IMR-90 (cell line): ENCODE measurements around the gene SYTL4. TPM values are rescaled to one million over a fixed set of nuclear protein-coding genes. Genes with fewer than 3 reads are reported as not detected.

Source experiments
- ATAC-seq: fragments of 200-7000 bp; cut with Tn5 transposase; 2 replicates; pipeline ENCODE4 v1.9.1; 2020; ENCODE audit warnings: low read depth, mild to moderate bottlenecking, moderate library complexity
- BruUV-seq: library from RNA; stranded (reverse); fragments of 400-500 nt; replicated peaks from 2 replicates; lab custom pipeline; 2021; lab: Mats Ljungman, UMichigan
- CTCF ChIA-PET: fragments of 300-600 bp; formaldehyde crosslinking; extraction: SDS; loops from one replicate; lab custom pipeline; 2021; ENCODE audit warnings: antibody characterized with exemption; lab: Yijun Ruan, JAX
- POLR2A ChIA-PET: fragments of 300-600 bp; sonication (Branson Sonifier 250); formaldehyde crosslinking; loops from one replicate; lab custom pipeline; 2022; ENCODE audit warnings: antibody characterized with exemption; ENCODE audit not compliant: unreplicated experiment; lab: Charles Lee
- DNase-seq: peaks from one replicate; pipeline ENCODE4 v3.0.0; 2013
- H2AFZ ChIP-seq: replicated peaks from 2 replicates; pipeline ENCODE3; 2013; ENCODE audit warnings: low read length, mild to moderate bottlenecking; ENCODE audit not compliant: poor library complexity
- H2AK5ac ChIP-seq: 2 replicates; pipeline ENCODE4 v1.6.1; 2013; ENCODE audit warnings: low read depth, low read length, inconsistent platforms
- H2AK9ac ChIP-seq: replicated peaks from 2 replicates; pipeline ENCODE3; 2013; ENCODE audit warnings: mild to moderate bottlenecking, low read depth, low read length, moderate library complexity; ENCODE audit not compliant: poor library complexity
- H2BK120ac ChIP-seq: 2 replicates; pipeline ENCODE4 v1.6.1; 2013; ENCODE audit warnings: low read depth, low read length, inconsistent platforms
- H2BK15ac ChIP-seq: 3 replicates; pipeline ENCODE4 v1.6.1; 2013; ENCODE audit warnings: low read depth, low read length, inconsistent platforms
- H2BK20ac ChIP-seq: 2 replicates; pipeline ENCODE4 v1.6.1; 2013; ENCODE audit warnings: low read depth, mild to moderate bottlenecking, inconsistent platforms, low read length, moderate library complexity
- H2BK5ac ChIP-seq: 2 replicates; pipeline ENCODE4 v1.6.1; 2013; ENCODE audit warnings: mild to moderate bottlenecking, low read depth, low read length, inconsistent platforms; ENCODE audit not compliant: poor library complexity, severe bottlenecking
- H3K14ac ChIP-seq: replicated peaks from 2 replicates; pipeline ENCODE4 v1.6.1; 2013; ENCODE audit warnings: low read depth, low read length, inconsistent platforms
- H3K18ac ChIP-seq: 2 replicates; pipeline ENCODE4 v1.6.1; 2013; ENCODE audit warnings: low read depth, low read length, control low read depth
- H3K23ac ChIP-seq: 2 replicates; pipeline ENCODE4 v1.6.1; 2013; ENCODE audit warnings: low read depth, low read length, inconsistent platforms
- H3K27ac ChIP-seq: 2 replicates; pipeline ENCODE4 v1.5.1; 2013; ENCODE audit warnings: mild to moderate bottlenecking, control low read depth, low read length; ENCODE audit not compliant: insufficient read depth
- H3K27me3 ChIP-seq: 2 replicates; pipeline ENCODE4 v1.6.1; 2013; ENCODE audit warnings: low read length; ENCODE audit not compliant: control insufficient read depth, insufficient read depth
- H3K36me3 ChIP-seq: 2 replicates; pipeline ENCODE4 v1.6.1; 2013; ENCODE audit warnings: low read length, mixed read lengths; ENCODE audit not compliant: control insufficient read depth, insufficient read depth
- H3K4ac ChIP-seq: 2 replicates; pipeline ENCODE4 v1.6.1; 2013; ENCODE audit warnings: low read depth, low read length, inconsistent platforms
- H3K4me1 ChIP-seq: 2 replicates; pipeline ENCODE4 v1.6.1; 2013; ENCODE audit warnings: low read length, mixed read lengths; ENCODE audit not compliant: control insufficient read depth, insufficient read depth
- H3K4me2 ChIP-seq: 2 replicates; pipeline ENCODE4 v1.6.1; 2013; ENCODE audit warnings: low read depth, mild to moderate bottlenecking, control low read depth, low read length, moderate library complexity
- H3K4me3 ChIP-seq: 2 replicates; pipeline ENCODE4 v1.5.1; 2013; ENCODE audit warnings: low read depth, mild to moderate bottlenecking, control low read depth, low read length, moderate library complexity; ENCODE audit not compliant: insufficient read depth
- H3K56ac ChIP-seq: 2 replicates; pipeline ENCODE4 v1.6.1; 2013; ENCODE audit warnings: low read length, inconsistent platforms; ENCODE audit not compliant: insufficient read depth; ENCODE audit errors: extremely low read depth
- H3K79me1 ChIP-seq, 2 experiments: 2 replicates each; pipeline ENCODE4 v1.6.1; 2013; ENCODE audit warnings: low read length in 2 of 2, inconsistent platforms in 1 of 2, low read depth in 1 of 2
- H3K9ac ChIP-seq: 2 replicates; pipeline ENCODE4 v1.6.1; 2013; ENCODE audit warnings: low read depth, low read length, control low read depth
- H3K9me1 ChIP-seq: 2 replicates; pipeline ENCODE4 v1.6.1; 2013; ENCODE audit warnings: low read length, inconsistent platforms; ENCODE audit not compliant: insufficient read depth
- H3K9me3 ChIP-seq: 2 replicates; pipeline ENCODE4 v1.6.1; 2013; ENCODE audit warnings: low read length; ENCODE audit not compliant: control insufficient read depth, insufficient read depth
- H4K20me1 ChIP-seq: 2 replicates; pipeline ENCODE4 v1.6.1; 2013; ENCODE audit warnings: low read length, inconsistent platforms; ENCODE audit not compliant: insufficient read depth
- H4K5ac ChIP-seq: 2 replicates; pipeline ENCODE4 v1.6.1; 2013; ENCODE audit warnings: mild to moderate bottlenecking, low read depth, low read length, control low read depth
- H4K8ac ChIP-seq, 2 experiments: 2 replicates each; pipeline ENCODE4 v1.6.1; 2013; ENCODE audit warnings: low read depth in 2 of 2, low read length in 2 of 2, control low read depth in 1 of 2, inconsistent platforms in 1 of 2
- H4K91ac ChIP-seq: 2 replicates; pipeline ENCODE4 v1.6.1; 2013; ENCODE audit warnings: low read depth, low read length, inconsistent platforms; ENCODE audit not compliant: insufficient read depth
- BHLHE40 ChIP-seq: fragments of 150-350 bp; IDR thresholded peaks from 2 replicates; pipeline ENCODE4 v1.6.1; 2016; ENCODE audit warnings: mild to moderate bottlenecking, low read depth, low read length
- CEBPB ChIP-seq: IDR thresholded peaks from 2 replicates; pipeline ENCODE4 v1.6.1; 2012; ENCODE audit warnings: low read depth, low read length, improper control_type of control experiment
- CHD1 ChIP-seq: IDR thresholded peaks from 2 replicates; pipeline ENCODE4 v1.6.1; 2012; ENCODE audit warnings: low read depth, low read length, improper control_type of control experiment
- FOS ChIP-seq: fragments of 150-350 bp; IDR thresholded peaks from 2 replicates; pipeline ENCODE4 v1.6.1; 2016; ENCODE audit warnings: low read depth, low read length
- NFE2L2 ChIP-seq: fragments of 150-350 bp; IDR thresholded peaks from 2 replicates; pipeline ENCODE4 v1.6.1; 2016; ENCODE audit warnings: low read depth, mild to moderate bottlenecking, low read length
- RCOR1 ChIP-seq: IDR thresholded peaks from 2 replicates; pipeline ENCODE4 v1.6.1; 2012; ENCODE audit warnings: mild to moderate bottlenecking, low read length, improper control_type of control experiment; ENCODE audit not compliant: insufficient replicate concordance
- RFX5 ChIP-seq: IDR thresholded peaks from 2 replicates; pipeline ENCODE4 v1.8.0; 2012; ENCODE audit warnings: low read depth, mild to moderate bottlenecking, low read length, moderate library complexity
- WGBS, 2 experiments: methylation state at CpG; one replicate each; pipeline versions ENCODE4 v1.1.5 to v1.1.7; 2013; ENCODE audit warnings: missing lambda C conversion rate in 2 of 2; ENCODE audit not compliant: insufficient read length in 1 of 2; ENCODE audit errors: extremely low coverage in 2 of 2; 5-methylcytosine and 5-hydroxymethylcytosine counted together
- dilution Hi-C: fragments of 300-500 bp; cut with HindIII; formaldehyde crosslinking; loops from one replicate; pipeline ENCODE4 v1.14.3; 2018; ENCODE audit warnings: low sequenced_read_pairs; ENCODE audit not compliant: unreplicated experiment
- in situ Hi-C: fragments of 300-500 bp; cut with MboI; formaldehyde crosslinking; loops from 3 replicates; pipeline ENCODE4 v1.14.3; 2019; ENCODE audit warnings: low sequenced_read_pairs, inconsistent platforms, mixed read lengths
- intact Hi-C: fragments of 100-400 bp; cut with micrococcal nuclease; formaldehyde crosslinking; loops from 2 replicates; pipeline ENCODE4 v1.10.0; 2022
- polyA plus RNA-seq, 3 experiments: library from polyadenylated mRNA; depleted of rRNA; stranded (reverse); fragments of >200 nt; gene quantifications; 2 replicates each; pipeline ENCODE4 v1.2.3, GENCODE V29; 2012; ENCODE audit warnings: low replicate concordance in 1 of 3
- total RNA-seq: library from RNA; depleted of rRNA; stranded (reverse); fragments of >200 nt; gene quantifications from 2 replicates; pipeline ENCODE4 v1.2.3, GENCODE V29; 2012
- TF ChIP-seq, protein P1 (sequence below): fragments of 150-350 bp; IDR thresholded peaks from 2 replicates; pipeline ENCODE4 v1.6.1; 2017; ENCODE audit warnings: mild to moderate bottlenecking, antibody characterized with exemption, low read length, low read depth

SYTL4 gene
- total and polyA plus RNA-seq, 2 of the 4 experiments (the other 2 are of a cell fraction), result 2.3 to 2.4 TPM

- 0 out of 2 replicates have a peak, but pooled peaks cover 3% of the 10 kb centered on the region for H3K9me1 ChIP-seq
- H3K14ac ChIP-seq, result no peak overlapping the region
- POLR2A ChIA-PET, result no interaction called here
- H2AFZ ChIP-seq, result no peak overlapping the region
- BruUV-seq, result no TSS peak
- H3K4me2 ChIP-seq, result no peak overlapping the region
- H2AK9ac ChIP-seq, result no peak overlapping the region
- dilution Hi-C loops, result no loop called here
- H3K27me3 ChIP-seq, result no peaks in the 10 kb centered on the region; the same call in 1 of the 2 replicates
- no peaks in the 10 kb centered on the region for H4K20me1 ChIP-seq
- H3K4me3 ChIP-seq, result no peak overlapping the region
- TF ChIP-seq CHD1 (no peak), CEBPB (no peak), RCOR1 (no peak), FOS (peak; percentile 49; the same call in 1 of the 2 replicates), RFX5 (no peak), NFE2L2 (no peak), BHLHE40 (peak; percentile 50)
- TF ChIP-seq, protein P1, sequence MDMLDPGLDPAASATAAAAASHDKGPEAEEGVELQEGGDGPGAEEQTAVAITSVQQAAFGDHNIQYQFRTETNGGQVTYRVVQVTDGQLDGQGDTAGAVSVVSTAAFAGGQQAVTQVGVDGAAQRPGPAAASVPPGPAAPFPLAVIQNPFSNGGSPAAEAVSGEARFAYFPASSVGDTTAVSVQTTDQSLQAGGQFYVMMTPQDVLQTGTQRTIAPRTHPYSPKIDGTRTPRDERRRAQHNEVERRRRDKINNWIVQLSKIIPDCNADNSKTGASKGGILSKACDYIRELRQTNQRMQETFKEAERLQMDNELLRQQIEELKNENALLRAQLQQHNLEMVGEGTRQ, result peak; percentile 96
- no peak overlapping the region for H2BK20ac ChIP-seq
- intact Hi-C loops, result no loop called here
- no peak overlapping the region for H2AK5ac ChIP-seq
- H4K8ac ChIP-seq, result no peak overlapping the region
- no peak overlapping the region for H3K4ac ChIP-seq
- no peak overlapping the region for H2BK15ac ChIP-seq
- H3K9me3 ChIP-seq, result no peaks in the 10 kb centered on the region
- no peak overlapping the region for H4K91ac ChIP-seq
- H3K79me1 ChIP-seq, result no peaks in the 10 kb centered on the region
- no peak overlapping the region for H3K27ac ChIP-seq
- no peak overlapping the region for H3K9ac ChIP-seq
- H3K36me3 ChIP-seq, result peaks cover 2% of the 10 kb centered on the region; the same call in 1 of the 2 replicates
- no peak overlapping the region for H4K5ac ChIP-seq
- peak overlapping the region; percentile 35; the same call in 1 of the 2 replicates for H2BK120ac ChIP-seq
- WGBS, 2 experiments, result no CpG with 5 or more reads among the region's 3 CpGs
- no peak overlapping the region for H3K56ac ChIP-seq
- H3K4me1 ChIP-seq, result peaks cover 5% of the 10 kb centered on the region
- in situ Hi-C loops, result no loop called here
- no peak overlapping the region for H3K18ac ChIP-seq
- DNase-seq, result peak; percentile 91
- CTCF ChIA-PET, result interaction anchor here (0.7 to 2.4 kb wide), 2 partner anchors 13 to 95 kb away, joined by 3 to 6 read pairs; no protein-coding TSS in a partner anchor
- ATAC-seq, result peak; percentile 65
- H3K23ac ChIP-seq, result no peak overlapping the region
- H2BK5ac ChIP-seq, result peak overlapping the region; percentile 67
Observed at GRCh38 chrX:100673397-100673953, 58.4 kb downstream of the SYTL4 start.
